ENCODE data around the gene PEAK3.
"Not testable (repeated sequence)": the region's sequence is repeated elsewhere in the genome, so short reads cannot be mapped to it uniquely, and the experiment has no call there.

Gene PEAK3

DNA sequence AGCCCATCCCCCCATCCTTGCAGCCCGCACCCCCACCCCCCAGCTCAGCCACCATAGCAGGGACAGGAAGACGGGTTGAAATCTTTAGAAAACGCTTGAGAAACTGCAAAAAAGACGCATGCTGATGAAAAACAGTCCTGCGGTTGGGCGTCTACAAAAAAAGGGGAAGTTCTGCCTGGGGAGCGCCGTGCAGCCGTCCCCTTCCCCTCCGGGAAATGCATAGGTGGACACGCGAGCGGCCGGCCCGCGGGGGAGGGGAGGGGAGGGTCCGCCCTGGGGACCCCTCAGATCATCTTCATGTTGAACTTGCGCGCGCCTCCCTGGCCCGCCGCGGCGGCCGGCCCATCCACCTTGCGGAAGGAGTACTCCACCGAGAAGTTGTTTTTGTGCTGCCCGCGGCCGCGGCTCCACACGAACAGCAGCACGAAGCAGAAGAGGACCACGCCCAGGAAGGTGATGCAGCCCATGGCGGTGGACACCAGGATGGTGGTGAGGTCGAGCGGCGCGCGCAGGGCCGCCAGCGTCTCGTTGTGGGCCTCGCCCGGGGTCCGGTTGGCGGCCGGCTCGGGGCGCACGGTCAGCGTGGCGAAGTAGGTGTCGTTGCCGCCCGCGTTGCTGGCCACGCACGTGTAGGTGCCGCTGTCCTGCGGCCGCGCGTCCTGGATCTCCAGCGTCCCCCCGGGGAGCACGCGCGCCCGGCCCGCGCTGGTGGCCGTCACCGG is 7.9 kb upstream of the PEAK3 start:
- in situ Hi-C loops (cut with MboI; ENCODE audit: low sequenced_read_pairs): no loop called here

DNA sequence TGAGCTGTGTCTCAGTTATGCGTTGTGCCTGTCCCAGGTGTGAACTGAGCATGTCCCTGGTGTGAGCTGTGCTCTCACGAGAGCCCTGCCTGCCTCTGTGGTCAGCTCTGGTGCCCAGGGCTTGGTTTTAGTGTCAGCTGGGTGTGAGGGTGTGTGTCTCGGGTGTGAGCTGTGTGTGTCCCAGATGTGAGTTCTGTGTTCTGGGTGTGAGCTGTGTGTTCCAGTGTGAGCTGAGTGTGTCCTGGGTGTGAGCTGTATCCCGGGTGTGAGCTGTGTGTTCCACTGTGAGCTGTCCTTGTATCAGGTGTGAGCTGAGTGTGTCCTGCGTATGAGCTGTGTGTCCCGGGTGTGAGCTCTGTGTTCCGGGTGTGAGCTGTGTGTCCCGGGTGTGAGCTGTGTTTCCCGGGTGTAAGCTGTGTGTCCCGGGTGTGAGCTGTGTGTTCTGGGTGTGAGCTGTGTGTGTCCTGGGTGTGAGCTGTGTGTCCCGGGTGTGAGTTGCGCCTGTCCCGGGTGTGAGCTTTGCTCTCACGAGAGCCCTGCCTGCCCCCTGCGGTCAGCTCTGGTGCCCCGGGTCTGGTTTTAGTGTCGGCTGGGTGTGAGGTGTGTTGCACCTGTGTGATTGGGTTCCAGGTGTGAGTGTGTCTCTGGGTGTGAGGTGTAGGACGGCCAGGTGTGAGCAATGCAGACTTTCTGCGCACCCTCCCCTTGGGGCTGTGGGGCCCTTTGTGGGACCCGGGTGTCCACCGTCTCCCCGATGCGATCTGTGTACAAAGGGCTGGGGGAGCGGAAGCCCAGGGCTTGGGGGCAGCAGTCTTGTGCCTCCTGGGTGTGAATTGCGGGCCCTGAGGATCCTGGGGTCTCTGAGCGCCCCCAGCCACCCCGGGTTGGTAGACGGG is 7.1 kb upstream of the PEAK3 start:
- in situ Hi-C loops (cut with MboI; ENCODE audit: low sequenced_read_pairs): no loop called here

DNA sequence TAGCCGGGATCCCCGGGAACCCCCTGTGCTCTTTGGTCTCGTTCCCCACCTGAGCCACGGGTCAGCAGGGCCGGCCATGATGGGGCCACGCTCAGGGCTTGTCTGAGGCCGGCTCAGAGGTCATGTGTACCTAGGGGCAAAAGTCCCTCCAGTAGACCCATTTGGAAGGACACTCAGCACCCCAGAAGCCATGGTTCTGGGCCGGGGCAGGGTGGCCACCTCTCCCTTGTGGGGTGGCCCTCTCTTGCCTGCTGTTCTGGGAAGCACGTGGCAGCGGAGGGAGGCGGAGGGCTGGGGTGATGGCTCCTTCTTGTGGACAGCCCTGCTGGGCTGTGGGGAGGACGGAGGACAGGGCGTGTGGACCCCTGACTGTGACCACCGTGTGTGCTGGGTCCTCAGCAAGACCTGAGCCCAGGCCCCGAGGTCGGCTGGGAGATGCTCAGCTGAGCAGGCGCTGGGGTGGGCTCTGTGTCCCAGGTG is 6.4 kb upstream of the PEAK3 start:
- in situ Hi-C loops (cut with MboI; ENCODE audit: low sequenced_read_pairs): no loop called here

DNA sequence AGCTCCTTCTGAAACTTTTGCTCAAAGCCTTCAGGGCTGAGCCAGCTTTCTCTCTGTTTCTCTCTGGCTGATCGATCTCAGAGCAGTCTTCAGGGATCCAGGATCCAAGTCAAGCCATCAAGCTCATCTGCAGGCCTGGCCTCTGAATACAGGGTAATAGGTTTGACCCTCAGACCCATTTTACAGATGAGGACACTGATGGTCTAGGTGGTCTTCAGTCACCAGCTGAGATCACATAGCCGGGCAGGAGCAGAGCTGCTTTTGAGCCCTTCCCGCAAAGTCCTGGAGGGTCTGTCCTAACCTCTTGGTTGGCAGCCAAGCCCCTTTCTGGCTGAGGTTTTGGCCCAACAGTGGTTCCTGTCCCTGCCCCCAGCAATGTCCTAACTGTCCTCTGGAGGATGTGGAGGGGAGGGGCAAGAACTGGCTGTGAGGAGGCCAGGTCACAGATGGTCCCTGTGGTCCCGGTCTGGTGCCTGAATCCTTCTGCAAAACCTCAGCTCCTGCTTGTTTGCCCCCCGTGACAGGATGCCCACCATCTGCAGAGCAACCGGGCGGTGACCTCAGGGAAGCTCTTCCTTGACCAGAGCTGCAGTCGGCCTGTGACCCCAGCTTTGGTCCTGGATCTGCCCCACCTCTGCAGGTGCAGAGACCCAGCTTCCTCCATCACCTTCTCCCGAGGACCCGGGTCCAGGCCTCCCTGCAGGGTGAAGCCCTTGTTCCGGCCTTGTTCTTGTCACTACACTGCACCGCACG is 5.8 kb upstream of the PEAK3 start:
- in situ Hi-C loops (cut with MboI; ENCODE audit: low sequenced_read_pairs): no loop called here

DNA sequence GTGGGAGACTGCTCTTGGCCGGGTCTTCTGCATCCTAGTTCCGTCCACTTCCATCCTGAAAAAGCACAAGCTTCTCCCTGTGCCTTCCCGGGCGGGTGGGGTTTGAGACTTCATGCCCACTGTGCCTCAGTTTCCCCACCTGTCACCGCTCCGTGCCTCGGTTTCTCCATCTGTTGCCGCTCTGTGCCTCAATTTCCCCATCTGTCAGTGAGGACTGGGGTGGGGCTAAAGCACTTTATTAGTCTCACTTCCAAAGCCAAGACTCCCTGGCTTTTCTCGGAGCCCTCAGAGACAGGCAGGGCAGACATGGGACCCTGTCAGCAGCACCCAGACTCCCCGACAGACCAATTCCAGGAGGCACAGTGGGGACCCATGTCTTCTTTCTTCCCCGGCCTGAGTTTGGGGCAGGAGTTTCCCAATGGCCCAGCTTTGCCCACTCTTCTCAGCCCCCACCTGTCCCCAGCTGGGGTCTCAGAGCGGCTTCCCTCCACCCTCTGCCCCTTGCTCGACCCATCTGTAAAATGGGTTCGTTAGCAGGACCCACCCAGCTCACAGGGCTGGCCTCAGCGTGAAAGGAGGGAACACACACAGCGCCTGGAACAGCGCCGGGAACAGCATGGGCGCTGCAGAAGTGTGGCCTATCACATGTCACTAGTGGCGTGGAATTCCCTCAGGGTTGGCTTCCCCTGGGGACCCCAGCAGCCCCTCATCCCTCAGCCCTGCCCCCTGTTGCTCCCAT is 4.6 kb upstream of the PEAK3 start:
- in situ Hi-C loops (cut with MboI; ENCODE audit: low sequenced_read_pairs): no loop called here

DNA sequence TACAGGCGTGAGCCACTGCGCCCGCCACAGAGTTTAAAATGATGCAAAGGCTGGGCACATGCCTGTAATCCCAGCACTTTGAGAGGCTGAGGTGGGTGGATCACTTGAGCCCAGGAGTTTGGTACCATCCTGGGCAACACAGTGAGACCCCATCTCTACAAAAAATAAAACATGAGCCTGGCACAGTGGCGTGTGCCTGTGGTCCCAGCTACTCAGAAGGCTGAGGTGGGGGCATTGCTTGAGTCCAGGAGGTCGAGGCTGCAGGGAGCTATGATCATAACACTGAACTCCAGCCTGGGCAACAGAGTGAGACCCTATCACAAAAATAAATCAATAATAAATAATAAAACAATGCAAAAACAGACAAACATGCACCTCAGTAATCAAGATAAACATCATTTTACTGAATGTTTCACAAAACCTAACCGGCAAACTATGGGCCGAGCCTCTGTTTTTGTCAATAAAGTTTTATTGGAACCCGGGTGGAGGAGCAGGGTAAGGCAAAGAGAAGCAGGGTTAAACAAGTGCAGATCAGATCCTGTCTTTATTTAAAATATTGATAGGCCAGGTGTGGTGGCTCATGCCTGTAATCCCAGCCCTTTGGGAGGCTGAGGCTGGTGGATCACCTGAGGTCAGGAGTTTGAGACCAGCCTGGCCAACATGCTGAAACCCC is 2.0 kb upstream of the PEAK3 start:
- in situ Hi-C loops (cut with MboI; ENCODE audit: low sequenced_read_pairs): no loop called here

DNA sequence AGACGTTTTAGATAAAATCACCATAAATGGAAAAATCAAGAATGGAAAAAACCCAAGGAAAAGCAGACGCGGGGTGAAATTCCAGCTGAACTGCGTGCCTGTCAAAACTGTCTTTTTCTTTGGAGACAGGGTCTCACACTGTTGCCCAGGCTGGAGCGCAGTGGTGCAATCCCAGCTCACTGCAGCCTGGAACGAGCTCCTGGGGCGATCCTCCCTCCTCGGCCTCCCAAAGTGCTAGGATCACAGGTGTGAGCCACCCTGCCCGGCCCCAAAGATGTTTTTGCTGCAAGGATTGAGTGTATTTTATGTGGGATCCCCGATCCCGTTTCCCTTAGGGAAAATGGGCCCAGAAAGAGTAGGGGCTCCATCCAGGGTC is 875 bp upstream of the PEAK3 start:
- in situ Hi-C loops (cut with MboI; ENCODE audit: low sequenced_read_pairs): no loop called here

DNA sequence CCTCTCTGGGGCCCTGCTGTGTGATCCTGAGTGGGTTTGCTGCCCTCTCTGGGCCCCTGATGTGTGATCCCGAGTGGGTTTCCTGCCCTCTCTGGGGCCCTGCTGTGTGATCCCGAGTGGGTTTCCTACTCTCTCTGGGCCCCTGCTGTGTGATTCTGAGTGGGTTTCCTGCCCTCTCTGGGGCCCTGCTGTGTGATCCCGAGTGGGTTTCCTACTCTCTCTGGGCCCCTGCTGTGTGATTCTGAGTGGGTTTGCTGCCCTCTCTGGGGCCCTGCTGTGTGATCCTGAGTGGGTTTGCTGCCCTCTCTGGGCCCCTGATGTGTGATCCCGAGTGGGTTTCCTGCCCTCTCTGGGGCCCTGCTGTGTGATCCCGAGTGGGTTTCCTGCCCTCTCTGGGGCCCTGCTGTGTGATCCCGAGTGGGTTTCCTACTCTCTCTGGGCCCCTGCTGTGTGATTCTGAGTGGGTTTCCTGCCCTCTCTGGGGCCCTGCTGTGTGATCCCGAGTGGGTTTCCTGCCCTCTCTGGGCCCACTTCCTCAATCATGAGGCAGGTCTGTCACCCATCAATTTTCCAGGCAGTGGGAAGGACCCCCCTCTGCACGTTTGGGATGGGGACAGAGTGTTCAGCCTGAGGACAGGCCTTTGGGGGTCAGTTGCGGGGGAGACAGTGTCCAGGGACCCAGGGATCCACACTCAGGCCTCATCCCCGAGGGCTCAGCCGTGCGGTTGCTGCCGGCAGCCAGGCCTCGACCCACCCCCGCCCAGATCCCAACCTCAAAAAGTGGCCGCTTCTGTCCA is 512 bp downstream of the PEAK3 start:
- in situ Hi-C loops (cut with MboI; ENCODE audit: low sequenced_read_pairs): not testable (repeated sequence)

DNA sequence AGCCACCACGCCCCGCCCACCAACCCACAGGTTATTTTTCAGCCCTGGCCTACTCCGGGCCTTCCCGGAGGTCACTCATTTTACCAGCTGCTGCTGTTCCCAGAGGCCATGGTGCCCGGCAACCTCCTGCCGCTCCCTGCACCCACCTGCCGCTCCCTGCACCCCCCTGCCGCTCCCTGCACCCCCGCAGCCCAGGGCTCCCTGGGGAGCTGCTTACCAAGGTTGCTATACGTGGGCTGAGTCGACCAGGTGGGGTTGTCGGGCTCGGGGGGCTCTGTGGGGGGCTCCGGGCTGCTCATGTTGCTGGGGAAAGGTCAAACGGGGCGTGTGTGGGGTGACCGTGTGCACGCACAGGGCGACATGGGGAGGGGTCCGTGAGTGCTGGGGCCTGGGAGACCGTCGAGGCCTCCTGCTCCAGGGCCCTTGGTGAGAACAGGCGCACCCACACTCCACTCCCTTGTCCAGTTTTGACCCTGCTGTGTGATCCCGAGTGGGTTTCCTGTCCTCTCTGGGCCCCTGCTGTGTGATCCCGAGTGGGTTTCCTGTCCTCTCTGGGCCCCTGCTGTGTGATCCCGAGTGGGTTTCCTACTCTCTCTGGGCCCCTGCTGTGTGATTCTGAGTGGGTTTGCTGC is 1.2 kb downstream of the PEAK3 start:
- in situ Hi-C loops (cut with MboI; ENCODE audit: low sequenced_read_pairs): no loop called here

DNA sequence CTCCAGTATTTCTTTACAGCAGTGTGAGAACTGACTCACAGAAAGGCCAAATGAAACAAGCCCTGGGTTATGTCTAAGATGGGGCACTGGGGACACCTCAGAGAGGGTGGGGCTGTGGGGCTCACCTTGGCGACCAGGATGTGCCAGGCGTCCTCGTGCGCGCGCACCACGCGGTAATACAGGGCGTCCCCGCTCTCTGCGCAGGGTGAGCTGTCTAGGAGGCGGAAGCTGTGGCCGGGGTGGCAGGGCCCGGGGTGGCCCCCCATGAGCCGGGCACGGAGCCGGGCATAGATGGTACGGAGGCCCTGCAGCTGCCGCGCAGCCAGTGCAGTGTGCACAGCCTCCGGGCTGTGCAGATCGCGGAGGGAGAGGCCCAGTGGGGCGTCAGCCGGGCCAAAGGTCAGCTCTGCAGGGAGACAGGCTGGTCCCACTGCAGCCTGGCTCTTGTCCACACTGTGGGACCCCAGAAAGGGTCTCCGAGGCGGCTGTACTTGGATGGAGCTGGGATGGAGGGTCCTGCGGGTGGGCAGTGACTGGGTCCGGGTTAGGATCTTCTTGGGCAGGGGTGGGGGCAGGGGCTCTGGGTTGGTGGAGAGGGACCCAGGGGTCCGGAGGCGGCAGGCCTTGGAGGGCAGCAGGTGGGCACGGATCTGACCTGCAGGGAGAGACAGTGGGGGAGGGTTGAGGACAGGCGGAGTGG is 3.4 kb downstream of the PEAK3 start:
- in situ Hi-C loops (cut with MboI; ENCODE audit: low sequenced_read_pairs): no loop called here

DNA sequence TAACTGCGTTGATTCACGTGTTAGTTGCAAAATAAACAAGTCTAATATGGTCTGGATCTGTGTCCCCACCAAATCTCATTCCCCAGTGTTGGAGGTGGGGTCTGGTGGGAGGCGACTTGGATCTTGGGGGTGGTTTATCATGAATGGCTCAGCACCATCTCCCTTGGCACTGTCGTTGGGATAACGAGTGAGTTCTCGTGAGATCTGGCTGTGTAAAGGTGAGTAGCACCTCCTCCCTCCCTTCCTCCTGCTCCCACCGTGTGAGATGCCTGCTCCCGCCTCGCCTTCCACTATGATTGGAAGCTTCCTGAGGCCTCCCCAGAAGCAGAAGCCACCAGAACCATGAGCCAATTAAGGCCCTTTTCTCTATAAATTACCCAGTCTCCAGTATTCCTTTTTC is 4.8 kb downstream of the PEAK3 start:
- in situ Hi-C loops (cut with MboI; ENCODE audit: low sequenced_read_pairs): no loop called here

DNA sequence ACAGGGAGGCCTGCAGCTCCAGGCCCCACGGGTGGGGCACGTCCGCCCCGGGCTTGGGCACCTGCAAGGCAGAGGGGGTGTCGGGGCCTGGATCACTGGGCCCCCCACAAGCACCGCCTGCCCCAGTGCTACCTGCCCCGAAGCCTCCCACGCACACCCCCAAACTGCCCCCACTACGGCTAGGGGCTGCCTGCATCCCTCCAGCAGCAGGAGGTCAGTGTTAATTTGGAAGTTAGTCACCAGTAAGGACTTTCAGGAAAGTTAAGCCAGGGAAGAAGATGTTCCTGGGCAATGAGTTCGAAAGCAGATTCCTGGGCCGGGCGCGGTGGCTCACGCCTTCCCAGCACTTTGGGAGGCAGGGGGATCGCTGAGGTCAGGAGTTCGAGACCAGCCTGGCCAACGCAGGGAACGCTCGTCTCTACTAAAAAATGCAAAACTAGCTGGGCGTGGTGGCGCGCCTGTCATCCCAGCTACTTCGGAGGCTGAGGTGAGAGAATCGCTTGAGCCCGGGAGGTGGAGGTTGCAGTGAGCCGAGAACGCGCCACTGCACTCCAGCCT is 5.5 kb downstream of the PEAK3 start:
- in situ Hi-C loops (cut with MboI; ENCODE audit: low sequenced_read_pairs): no loop called here

DNA sequence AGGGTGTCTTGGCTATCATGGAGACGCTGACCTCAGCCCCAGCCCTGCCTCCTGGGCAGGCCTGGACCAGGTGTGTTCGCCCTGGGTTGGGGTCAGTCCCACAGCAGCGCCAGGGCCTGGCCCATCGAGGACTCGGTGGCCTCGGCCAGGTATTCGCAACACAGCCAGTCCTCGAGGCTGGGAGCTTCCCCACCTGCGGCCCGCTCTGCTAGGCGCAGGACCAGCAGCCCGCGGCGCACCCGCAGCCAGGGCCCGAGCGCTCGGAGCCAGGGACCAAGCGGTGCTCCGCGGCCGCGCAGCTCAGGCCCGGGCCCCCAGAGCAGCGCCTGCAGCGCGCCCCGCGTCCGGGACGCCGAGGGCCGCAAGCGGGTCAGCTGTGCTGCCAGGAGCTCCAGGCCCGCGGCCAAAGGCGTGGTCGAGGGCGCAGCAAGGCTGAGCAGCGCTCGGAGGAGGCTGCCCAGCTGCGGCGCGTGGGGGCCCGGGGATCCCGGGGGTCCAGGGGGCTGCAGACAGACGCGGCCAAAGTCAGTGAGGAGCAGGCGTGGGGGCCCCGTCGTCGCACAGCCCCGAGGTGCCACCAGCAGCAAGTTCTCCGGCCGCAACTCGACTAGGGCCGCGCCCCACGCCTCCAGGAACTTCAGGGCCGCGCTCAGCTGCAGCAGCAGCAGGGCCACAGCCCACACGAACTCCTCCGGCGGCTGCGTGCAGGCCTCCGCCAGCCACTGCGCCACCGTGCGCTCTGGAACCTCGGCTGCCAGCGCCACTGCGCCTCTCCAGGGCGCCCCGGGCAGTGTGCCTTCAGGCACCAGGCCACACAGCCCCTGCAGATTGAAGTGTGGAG is 6.2 kb downstream of the PEAK3 start:
- in situ Hi-C loops (cut with MboI; ENCODE audit: low sequenced_read_pairs): no loop called here

DNA sequence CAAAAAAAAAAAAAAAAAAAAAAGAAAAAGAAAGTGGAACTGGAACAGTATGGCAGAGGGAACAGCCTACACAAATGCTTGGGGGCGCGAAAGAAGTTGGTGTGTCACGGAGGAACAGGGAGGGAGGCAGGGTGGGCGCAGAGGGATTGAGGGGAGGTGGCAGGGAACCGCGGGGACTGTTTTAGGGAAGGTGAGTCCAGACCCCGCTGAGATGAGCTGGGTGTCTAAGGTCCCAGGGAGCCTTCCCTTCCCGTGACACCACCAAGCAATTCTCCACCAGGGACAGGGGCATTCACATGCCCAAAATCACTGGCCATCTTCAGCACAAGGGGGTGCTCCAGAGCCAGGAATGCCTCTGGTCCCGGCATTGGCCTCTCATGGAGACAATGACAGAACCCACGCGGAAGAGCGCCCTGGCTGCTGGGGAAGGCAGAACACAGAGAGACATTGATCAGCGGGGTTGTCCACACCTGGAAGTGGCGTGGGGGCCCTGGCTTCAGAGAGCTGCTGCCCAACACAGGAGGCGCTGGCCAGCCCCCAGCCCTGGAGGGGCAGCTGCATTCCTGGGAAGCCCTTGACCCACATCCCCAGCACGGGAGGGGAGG is 6.9 kb downstream of the PEAK3 start:
- in situ Hi-C loops (cut with MboI; ENCODE audit: low sequenced_read_pairs): no loop called here

DNA sequence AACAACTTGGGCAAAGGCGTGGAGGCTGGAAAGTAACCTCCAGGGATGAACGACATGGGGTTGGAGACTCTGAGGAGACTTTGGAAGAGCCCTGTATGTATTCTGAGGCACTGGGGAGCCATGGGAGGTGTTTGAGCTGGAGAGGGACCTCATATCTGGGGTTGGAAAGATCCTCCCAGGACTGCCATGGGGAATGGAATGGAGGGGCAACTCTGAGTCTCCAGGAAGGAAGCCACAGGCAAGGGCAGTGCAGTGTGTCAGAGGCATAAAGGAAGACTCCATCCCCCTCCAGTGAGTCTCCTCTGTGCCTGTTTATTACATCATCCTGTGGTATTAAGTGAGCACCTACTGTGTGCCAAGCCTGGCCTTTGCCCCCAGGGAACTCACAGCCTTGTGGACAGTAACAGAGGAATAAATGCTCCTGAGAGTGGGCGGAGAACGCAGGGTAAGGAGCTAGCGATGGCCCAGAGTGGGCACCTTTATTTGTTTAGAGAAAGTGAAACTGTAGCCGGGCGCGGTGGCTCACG is 7.7 kb downstream of the PEAK3 start:
- in situ Hi-C loops (cut with MboI; ENCODE audit: low sequenced_read_pairs): no loop called here

DNA sequence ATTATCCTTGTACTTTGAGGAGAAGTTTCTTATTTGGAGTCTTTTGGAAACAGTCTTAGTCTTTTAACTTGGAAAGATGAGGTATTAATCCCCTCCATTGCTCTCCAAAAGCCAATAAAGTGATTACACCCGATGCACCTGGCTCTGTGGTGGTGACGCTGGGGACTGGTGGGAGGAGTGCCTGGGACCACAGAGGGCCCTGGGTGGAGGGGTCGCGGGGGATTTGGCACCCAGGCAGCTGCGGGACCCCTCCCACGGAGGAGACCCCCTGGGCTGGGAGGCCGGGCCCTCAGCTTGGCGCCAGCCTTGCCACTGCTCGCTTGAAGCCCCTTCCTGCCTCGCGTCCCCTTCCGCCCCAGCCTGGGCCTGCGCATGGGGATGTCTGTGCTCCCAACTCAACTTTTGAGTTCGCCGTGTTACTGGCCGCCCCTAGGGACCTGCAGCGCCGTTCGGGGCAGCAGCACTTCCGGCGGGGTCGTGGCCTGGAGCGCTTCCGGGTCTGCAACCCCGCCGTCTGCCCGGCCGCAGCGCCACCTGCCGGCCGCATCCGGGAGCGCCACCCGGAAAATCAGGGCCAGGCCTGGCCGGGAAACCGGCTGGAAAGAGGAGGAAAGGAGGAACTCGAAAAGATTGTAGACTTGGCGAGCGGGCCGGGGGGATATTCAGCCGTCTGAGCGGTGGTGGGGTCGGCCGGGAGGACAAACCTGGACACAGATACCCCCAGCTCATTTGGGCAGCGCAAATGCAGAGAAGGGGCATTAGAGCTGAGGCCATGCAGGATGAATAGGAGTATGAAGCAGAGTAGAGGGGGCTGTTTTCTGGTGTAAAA is 8.4 kb downstream of the PEAK3 start:
- in situ Hi-C loops (cut with MboI; ENCODE audit: low sequenced_read_pairs): no loop called here
